DND-41 (cell line): ENCODE results near the gene PDHA2.

Source experiments
- ATAC-seq: fragments of 200-7000 bp; cut with Tn5 transposase; 3 replicates; pipeline ENCODE4 v1.9.1; 2021; ENCODE audit warnings: low read depth; ENCODE audit not compliant: insufficient read depth
- DNase-seq: peaks from one replicate; pipeline ENCODE4 v3.0.0-alpha.2; 2020
- H2AFZ ChIP-seq: 2 replicates; pipeline ENCODE4 v1.6.0; 2012; ENCODE audit warnings: low read depth, low read length
- H3K27ac ChIP-seq: 2 replicates; pipeline ENCODE4 v1.5.1; 2012; ENCODE audit warnings: low read length, inconsistent platforms
- H3K27me3 ChIP-seq: fragments of 200-600 bp; sonication (generic); 2 replicates; pipeline ENCODE4 v1.6.0; 2012; ENCODE audit warnings: low read length, mild to moderate bottlenecking, inconsistent platforms; ENCODE audit not compliant: insufficient read depth, poor library complexity
- H3K36me3 ChIP-seq: 2 replicates; pipeline ENCODE4 v1.5.1; 2012; ENCODE audit warnings: low read length, inconsistent platforms; ENCODE audit not compliant: insufficient read depth
- H3K4me1 ChIP-seq: 2 replicates; pipeline ENCODE4 v1.5.1; 2012; ENCODE audit warnings: mild to moderate bottlenecking, low read length; ENCODE audit not compliant: insufficient read depth
- H3K4me2 ChIP-seq: 2 replicates; pipeline ENCODE4 v1.6.0; 2012; ENCODE audit warnings: mild to moderate bottlenecking, moderate library complexity, low read length, inconsistent platforms; ENCODE audit not compliant: insufficient read depth
- H3K4me3 ChIP-seq, 2 experiments: fragments of 200-600 bp in 1 of 2; shearing (Covaris generic) in 1 of 2; 2 replicates each; pipeline ENCODE4 v1.5.1; 2012 to 2016; ENCODE audit warnings: inconsistent platforms in 2 of 2, low read length in 2 of 2, mild to moderate bottlenecking in 2 of 2, low read depth in 1 of 2, moderate library complexity in 1 of 2
- H3K79me2 ChIP-seq: 2 replicates; pipeline ENCODE4 v1.6.0; 2012; ENCODE audit warnings: low read length, inconsistent platforms; ENCODE audit not compliant: insufficient read depth
- H3K9ac ChIP-seq: 2 replicates; pipeline ENCODE4 v1.6.0; 2012; ENCODE audit warnings: low read depth, mild to moderate bottlenecking, inconsistent platforms, low read length, moderate library complexity
- H3K9me3 ChIP-seq: 2 replicates; pipeline ENCODE4 v1.5.1; 2012; ENCODE audit warnings: low read length, moderate library complexity, mild to moderate bottlenecking, inconsistent platforms; ENCODE audit not compliant: insufficient read depth, severe bottlenecking
- H4K20me1 ChIP-seq: 2 replicates; pipeline ENCODE4 v1.6.0; 2012; ENCODE audit warnings: low read length; ENCODE audit not compliant: insufficient read depth
- CTCF ChIP-seq: IDR thresholded peaks from 2 replicates; pipeline ENCODE4 v1.5.1; 2012; ENCODE audit warnings: borderline replicate concordance, low read length, moderate library complexity, mild to moderate bottlenecking; ENCODE audit not compliant: poor library complexity, severe bottlenecking; ENCODE audit errors: extremely low read depth
- EZH2 ChIP-seq: IDR thresholded peaks from 3 replicates; pipeline ENCODE4 v1.6.1; 2012; ENCODE audit warnings: borderline replicate concordance, low read depth, mild to moderate bottlenecking, moderate library complexity, low read length, inconsistent platforms; ENCODE audit not compliant: severe bottlenecking

The PDHA2 gene

GRCh38 chr4:95839891-95840290 is at the start of gene PDHA2:
PDHA2 (plus strand) TSS chr4:95840093; CDS start chr4:95840151, 58 bp downstream.
- no peaks in the 10 kb centered on the region for H3K36me3 ChIP-seq
- H4K20me1 ChIP-seq: no peaks in the 10 kb centered on the region
- no peak for ATAC-seq
- no peaks in the 10 kb centered on the region for H3K79me2 ChIP-seq
- DNase-seq: no peak
- H3K27me3 ChIP-seq: no peaks in the 10 kb centered on the region
- no peak within 1 kb of the TSS for H3K9ac ChIP-seq
- TF ChIP-seq EZH2: no peak
- TF ChIP-seq CTCF: no peak
- H3K4me3 ChIP-seq: no peak within 1 kb of the TSS
- no peaks in the 10 kb centered on the region for H3K9me3 ChIP-seq
- H3K4me2 ChIP-seq: no peak within 1 kb of the TSS
- H3K27ac ChIP-seq: no peak within 1 kb of the TSS
- H2AFZ ChIP-seq: no peak within 1 kb of the TSS; the same call in 1 of the 2 replicates
- H3K4me1 ChIP-seq: no peaks in the 10 kb centered on the region

- Histone ChIP-seq H3K27ac (peak overlapping the region; percentile 39), H3K4me3 (no peak overlapping the region), H3K79me2 (no peaks in the 10 kb centered on the region), H4K20me1 (no peaks in the 10 kb centered on the region), H3K4me1 (peaks cover 9% of the 10 kb centered on the region), H2AFZ (no peak overlapping the region; the same call in 1 of the 2 replicates), H3K27me3 (no peaks in the 10 kb centered on the region), H3K9me3 (no peaks in the 10 kb centered on the region), H3K36me3 (no peaks in the 10 kb centered on the region), H3K9ac (no peak overlapping the region), H3K4me2 (no peak overlapping the region)
- ATAC-seq: peak; percentile 95
- TF ChIP-seq CTCF (no peak), EZH2 (no peak)
- peak; percentile 48 for DNase-seq
Observed at GRCh38 chr4:95798003-95798402, 41.9 kb upstream of the PDHA2 start.

- TF ChIP-seq EZH2 (no peak), CTCF (no peak)
- H3K79me2 ChIP-seq: no peaks in the 10 kb centered on the region
- H3K4me2 ChIP-seq: no peak overlapping the region
- H3K36me3 ChIP-seq: no peaks in the 10 kb centered on the region
- no peak overlapping the region for H3K27ac ChIP-seq
- no peaks in the 10 kb centered on the region for H3K9me3 ChIP-seq
- no peak overlapping the region for H3K4me3 ChIP-seq
- no peak overlapping the region for H2AFZ ChIP-seq
- no peaks in the 10 kb centered on the region for H3K27me3 ChIP-seq
- DNase-seq (no peak), ATAC-seq (no peak)
- H3K4me1 ChIP-seq: peaks cover 9% of the 10 kb centered on the region
- no peak overlapping the region for H3K9ac ChIP-seq
- H4K20me1 ChIP-seq: no peaks in the 10 kb centered on the region
Observed at GRCh38 chr4:95798727-95799126, 41.2 kb upstream of the PDHA2 start.

- no peak overlapping the region for H2AFZ ChIP-seq
- no peaks in the 10 kb centered on the region for H3K27me3 ChIP-seq
- H4K20me1 ChIP-seq: no peaks in the 10 kb centered on the region
- TF ChIP-seq EZH2 (no peak), CTCF (no peak)
- no peak for DNase-seq
- H3K27ac ChIP-seq: no peak overlapping the region
- ATAC-seq: no peak
- H3K79me2 ChIP-seq: no peaks in the 10 kb centered on the region
- H3K4me1 ChIP-seq: no peaks in the 10 kb centered on the region
- H3K4me2 ChIP-seq: no peak overlapping the region
- no peaks in the 10 kb centered on the region for H3K36me3 ChIP-seq
- H3K9me3 ChIP-seq: no peaks in the 10 kb centered on the region
- no peak overlapping the region for H3K4me3 ChIP-seq
- no peak overlapping the region for H3K9ac ChIP-seq
Observed at GRCh38 chr4:95821867-95822266, 18.0 kb upstream of the PDHA2 start.
